ENCODE results near the gene GGA2. TPM values are rescaled to one million over a fixed set of nuclear protein-coding genes. Genes with fewer than 3 reads are reported as not detected.

GGA2 gene
- total RNA-seq: 10 to 100 TPM; 91.0 to 96.9 TPM

- Mint-ChIP-seq H3K9me3 (no peaks in the 10 kb centered on the region), H3K4me3 (peak within 1 kb of the TSS; percentile 92), H3K27ac (peak within 1 kb of the TSS; percentile 86), H3K36me3 (ENCODE audit: low read depth) (peaks cover 33% of the 10 kb centered on the region), H3K4me1 (ENCODE audit: low read depth) (peaks cover 43% of the 10 kb centered on the region), H3K27me3 (no peaks in the 10 kb centered on the region)
- peak; percentile 77 for DNase-seq
- ATAC-seq: peak; percentile 83
- ChIA-PET POLR2A (interaction anchor here (0.5 to 2.8 kb wide), 5 partner anchors 18 to 1859 kb away, joined by 3 to 11 read pairs (median 3); partner anchors contain the start of genes COG7, EARS2 and UBFD1), CTCF (no interaction called here)
- no peak for TF ChIP-seq CTCF (IDR thresholded peaks at IDR 0.05)
- intact Hi-C loops (cut with micrococcal nuclease): no loop called here
Measured at GRCh38 chr16:23510164-23510914, at the start of gene GGA2. Gene GGA2, minus strand, starts transcription at chr16:23510494. Its CDS starts 83 bp downstream, at chr16:23510411.

GRCh38 chr16:23557779-23558702 is 47.7 kb upstream of the GGA2 start:
- ChIA-PET POLR2A (interaction anchor here (0.7 to 3.2 kb wide), 6 partner anchors 34 to 119 kb away, joined by 3 to 11 read pairs (median 3); partner anchors contain the start of gene PALB2), CTCF (interaction anchor here (0.8 to 1.8 kb wide), 9 partner anchors 11 to 170 kb away, joined by 3 to 10 read pairs (median 3); partner anchors contain the start of gene NDUFAB1)
- Mint-ChIP-seq H3K4me1 (ENCODE audit: low read depth) (peaks cover 49% of the 10 kb centered on the region), H3K4me3 (peak overlapping the region; percentile 97), H3K36me3 (ENCODE audit: low read depth) (peaks cover 41% of the 10 kb centered on the region), H3K9me3 (no peaks in the 10 kb centered on the region), H3K27ac (peak overlapping the region; percentile 90), H3K27me3 (no peaks in the 10 kb centered on the region)
- no peak for TF ChIP-seq CTCF (IDR thresholded peaks at IDR 0.05)
- ATAC-seq (peak; percentile 2), DNase-seq (peak; percentile 31)
- intact Hi-C loops (cut with micrococcal nuclease): no loop called here

- Mint-ChIP-seq H3K36me3 (ENCODE audit: low read depth) (peaks cover 35% of the 10 kb centered on the region), H3K27ac (peak within 1 kb of the TSS; percentile 90), H3K27me3 (no peaks in the 10 kb centered on the region), H3K4me1 (ENCODE audit: low read depth) (peaks cover 49% of the 10 kb centered on the region), H3K4me3 (peak within 1 kb of the TSS; percentile 97), H3K9me3 (no peaks in the 10 kb centered on the region)
- peak; percentile 91 for ATAC-seq
- CTCF ChIA-PET: interaction anchor here (0.8 to 1.4 kb wide), 5 partner anchors 19 to 52 kb away, joined by 3 to 6 read pairs (median 3); partner anchors contain the start of gene NDUFAB1
- TF ChIP-seq CTCF (IDR thresholded peaks at IDR 0.05): peak; percentile 83
- POLR2A ChIA-PET: interaction anchor here (0.5 to 3.2 kb wide), 4 partner anchors 10 to 84 kb away, joined by 3 to 11 read pairs (median 3); partner anchors contain the start of gene PALB2
- peak; percentile 99 for DNase-seq
- intact Hi-C loops (cut with micrococcal nuclease): no loop called here
Measured at GRCh38 chr16:23556881-23557778, 46.8 kb upstream of the GGA2 start, which contains the start of the genes EARS2 and UBFD1. Gene EARS2, minus strand, starts transcription at chr16:23557350. Its CDS starts 7 bp downstream, at chr16:23557343. Gene UBFD1, plus strand, starts transcription at chr16:23557727. Its CDS starts 16 bp downstream, at chr16:23557743.

- Mint-ChIP-seq H3K27me3 (no peaks in the 10 kb centered on the region), H3K4me1 (ENCODE audit: low read depth) (peaks cover 31% of the 10 kb centered on the region), H3K27ac (peak overlapping the region; percentile 49), H3K36me3 (ENCODE audit: low read depth) (peaks cover 34% of the 10 kb centered on the region), H3K4me3 (no peak overlapping the region), H3K9me3 (no peaks in the 10 kb centered on the region)
- DNase-seq (no peak), ATAC-seq (no peak)
- CTCF ChIA-PET: interaction anchor here (0.7 to 1.0 kb wide), 3 partner anchors 18 to 120 kb away, joined by 3 read pairs; no protein-coding TSS in a partner anchor
- POLR2A ChIA-PET: interaction anchor here (0.8 to 1.1 kb wide), 4 partner anchors 14 to 76 kb away, joined by 3 read pairs; no protein-coding TSS in a partner anchor
- no peak for TF ChIP-seq CTCF (IDR thresholded peaks at IDR 0.05)
- intact Hi-C loops (cut with micrococcal nuclease): no loop called here
Measured at GRCh38 chr16:23554536-23554935, 44.2 kb upstream of the GGA2 start.

Measured in activated CD8-positive, alpha-beta T cell treated with anti-CD3 and anti-CD28 coated beads for 36 hours (primary cell).